HG03097 (cell line): ENCODE data around the gene ADGRG3.

Experiments used
- ATAC-seq: cut with Tn5 transposase; IDR thresholded peaks from one replicate; pipeline ENCODE4 v1.9.1; 2021; ENCODE audit not compliant: unreplicated experiment, low FRiP score

Gene ADGRG3

GRCh38 chr16:57645169-57645568 lies 22.9 kb upstream of the ADGRG3 start:
- ATAC-seq: no peak

- no peak for ATAC-seq
These were observed 22.3 kb upstream of the ADGRG3 start for GRCh38 chr16:57645691-57646387.

DNA sequence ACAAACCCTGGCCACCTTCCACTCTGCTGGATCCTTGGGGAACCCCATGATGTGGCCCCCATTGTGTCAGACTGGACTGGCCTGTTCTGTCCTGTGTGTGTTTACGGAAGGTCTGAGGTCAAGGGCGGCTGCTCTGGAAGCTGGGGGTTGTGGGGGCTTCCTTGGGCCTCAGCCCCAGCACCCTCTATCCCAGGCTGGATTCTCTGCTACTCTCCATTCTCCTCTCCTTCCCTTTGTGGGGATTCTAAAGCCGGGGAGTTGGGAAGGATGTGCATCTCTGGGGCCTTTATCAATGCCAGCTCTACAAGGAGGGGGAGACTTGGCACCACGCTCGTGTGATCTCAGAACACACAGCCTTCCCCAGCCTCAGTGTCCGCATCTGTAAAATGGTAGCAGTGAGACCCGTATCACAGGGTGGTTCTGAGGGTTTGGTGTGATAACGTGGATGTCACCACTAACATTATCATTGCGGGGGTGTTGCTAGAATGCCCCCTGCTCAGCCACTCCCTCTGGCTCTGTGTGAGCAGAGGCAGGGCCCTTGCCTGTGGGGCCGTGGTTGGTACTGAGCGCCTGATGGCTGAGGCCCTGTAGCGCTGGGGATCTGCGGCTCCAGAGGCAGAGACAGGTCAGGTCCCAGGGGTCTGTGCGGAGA lies 21.6 kb upstream of the ADGRG3 start:
- ATAC-seq: no peak

DNA sequence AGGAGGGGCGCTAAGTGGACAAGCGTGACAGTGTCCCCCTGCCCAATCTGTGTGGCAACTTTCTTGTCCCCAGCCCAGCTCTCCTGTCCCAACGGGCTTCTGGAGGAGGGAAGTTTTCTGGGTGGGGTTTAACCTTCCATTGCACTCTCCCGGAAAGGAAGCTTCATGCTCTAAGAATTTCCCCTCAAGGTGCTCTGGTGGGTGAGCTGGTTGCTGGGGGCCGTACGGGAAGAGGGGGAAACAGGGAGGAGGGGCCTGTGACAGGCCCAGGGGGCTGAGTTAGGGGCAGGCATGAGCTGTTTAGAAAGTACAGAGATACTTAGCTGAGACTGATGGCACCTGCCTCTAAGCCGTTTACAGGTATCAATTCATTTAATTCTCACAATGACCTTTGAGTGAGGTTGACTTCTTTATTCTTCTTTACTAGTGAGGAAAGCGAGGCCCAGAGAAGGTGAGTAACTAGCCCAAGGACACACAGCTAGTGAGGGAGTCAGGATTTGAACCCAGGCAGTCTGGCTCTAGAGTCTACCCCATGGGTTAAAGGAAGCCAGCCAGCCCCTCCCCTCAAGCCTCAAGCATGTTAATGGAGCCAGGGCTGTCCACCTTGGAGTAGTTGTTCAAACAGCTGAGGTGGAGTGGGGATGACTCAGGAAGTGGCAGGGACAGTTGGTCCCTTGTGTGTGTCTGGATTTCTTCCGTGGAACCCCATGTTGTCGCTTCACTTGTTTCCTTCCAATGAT lies 20.8 kb upstream of the ADGRG3 start:
- ATAC-seq: no peak

DNA sequence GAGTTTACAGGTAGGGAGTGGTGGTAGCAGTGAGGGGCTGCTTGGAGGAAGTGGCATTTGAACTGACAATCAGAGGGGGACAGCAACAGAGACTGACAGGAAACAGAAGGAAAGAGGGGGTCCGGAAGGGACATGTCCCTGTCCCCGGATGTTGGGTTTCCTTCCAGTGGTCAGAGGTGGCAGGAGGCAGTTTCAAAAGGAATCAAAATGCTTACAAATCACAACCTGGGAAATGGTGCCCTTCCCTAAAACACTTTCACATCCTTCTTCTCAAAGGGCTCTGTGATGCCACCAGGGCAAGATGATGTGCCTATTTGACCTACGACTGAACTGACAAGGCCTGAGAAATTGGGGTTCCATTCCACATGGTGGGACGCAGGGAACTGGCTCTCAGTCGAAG lies 20.0 kb upstream of the ADGRG3 start:
- ATAC-seq: no peak

DNA sequence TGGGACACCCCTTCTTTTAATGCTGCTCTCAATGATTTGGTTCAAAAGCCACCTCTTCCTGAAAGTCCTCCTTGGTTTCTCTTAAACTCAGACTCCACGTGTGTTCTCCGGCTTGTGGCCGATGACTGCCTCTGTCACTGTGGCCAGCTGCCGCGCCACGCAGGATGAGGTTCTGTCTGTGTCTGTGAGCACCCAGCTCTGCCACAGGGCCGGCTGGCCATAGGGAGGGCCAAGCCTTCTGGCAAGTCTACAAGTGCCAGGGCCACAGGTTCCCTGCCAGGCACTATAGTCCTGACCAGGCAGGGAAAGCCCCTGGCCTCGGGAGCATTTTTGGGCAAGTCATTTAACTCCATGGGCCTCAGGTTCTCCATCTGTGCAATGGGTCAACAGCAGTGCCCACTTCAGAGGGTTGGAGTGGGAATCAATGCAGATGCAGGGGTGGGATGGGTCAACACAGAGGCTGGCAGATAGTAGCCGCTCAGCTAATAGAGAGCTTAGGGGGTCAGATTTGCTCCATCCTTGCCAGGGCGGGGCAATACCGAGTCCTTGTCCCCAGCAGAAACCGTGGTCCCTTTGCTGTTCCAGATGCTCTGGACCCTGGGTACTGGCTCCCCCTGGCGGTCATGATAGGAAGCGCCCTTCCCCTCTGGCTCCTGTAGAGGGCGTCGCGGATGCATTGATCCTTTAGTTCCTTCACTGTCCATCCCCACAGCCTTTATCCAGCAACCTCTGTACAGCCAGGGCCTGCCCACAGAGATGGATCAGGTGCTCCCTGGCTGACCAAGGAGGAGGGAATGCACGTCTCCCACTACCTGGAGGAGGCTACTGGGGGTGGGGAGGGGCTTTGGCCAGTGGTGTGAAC lies 19.3 kb upstream of the ADGRG3 start:
- no peak for ATAC-seq

DNA sequence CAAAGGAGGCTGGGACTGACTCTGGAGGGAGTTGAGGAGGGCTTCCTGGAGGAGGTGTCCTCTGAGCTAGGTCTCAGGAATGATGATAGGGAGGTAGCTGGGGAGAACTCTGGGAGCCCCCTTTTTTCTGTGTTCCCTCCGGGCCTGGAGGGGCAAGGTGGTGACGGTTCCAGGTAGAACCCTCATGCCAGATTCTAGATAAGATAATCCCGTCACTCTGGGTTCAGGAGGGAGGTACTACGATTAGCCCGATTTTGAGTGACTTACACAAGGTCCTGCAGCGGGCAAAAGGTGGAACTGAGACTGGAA lies 18.7 kb upstream of the ADGRG3 start:
- no peak for ATAC-seq

GRCh38 chr16:57649846-57650245 lies 18.3 kb upstream of the ADGRG3 start:
- no peak for ATAC-seq

DNA sequence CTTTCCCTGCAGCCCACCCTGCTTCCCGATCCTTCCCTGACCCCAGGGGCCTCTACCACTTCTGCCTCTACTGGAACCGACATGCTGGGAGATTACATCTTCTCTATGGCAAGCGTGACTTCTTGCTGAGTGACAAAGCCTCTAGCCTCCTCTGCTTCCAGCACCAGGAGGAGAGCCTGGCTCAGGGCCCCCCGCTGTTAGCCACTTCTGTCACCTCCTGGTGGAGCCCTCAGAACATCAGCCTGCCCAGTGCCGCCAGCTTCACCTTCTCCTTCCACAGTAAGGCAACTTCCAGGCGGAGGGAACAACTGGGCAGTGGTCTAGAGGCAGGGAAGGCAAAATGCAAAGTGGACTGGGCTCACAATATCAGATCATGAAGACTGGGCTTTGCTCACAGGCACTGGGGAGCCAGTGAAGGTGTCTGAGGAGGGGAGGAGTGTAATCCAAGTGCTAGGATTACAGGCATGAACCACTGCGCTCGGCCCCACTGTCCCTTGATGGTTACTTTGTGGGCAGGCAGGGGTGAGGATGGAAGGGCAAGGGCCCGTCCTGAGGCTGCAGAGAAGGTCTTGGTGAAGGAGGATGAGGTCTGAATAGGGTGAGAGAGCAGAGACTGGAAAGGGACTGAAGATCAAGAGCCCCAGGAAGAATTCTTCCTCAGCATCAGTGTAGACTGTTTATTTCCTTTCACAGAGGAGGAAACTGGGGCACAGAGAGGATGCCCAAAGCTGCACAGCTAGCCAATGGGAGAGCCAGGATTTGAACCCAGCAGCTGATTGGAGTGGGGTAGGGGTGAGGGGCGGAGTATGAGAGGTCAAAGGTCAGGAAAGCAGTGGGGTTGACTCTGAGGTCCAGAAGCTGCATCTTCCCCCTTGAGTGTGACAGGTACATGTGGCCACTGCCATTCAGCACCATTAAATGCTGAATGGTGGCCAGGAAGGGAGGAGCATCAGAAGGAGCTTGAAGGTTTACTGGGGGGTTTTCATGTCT lies 16.5 kb upstream of the ADGRG3 start:
- no peak for ATAC-seq

DNA sequence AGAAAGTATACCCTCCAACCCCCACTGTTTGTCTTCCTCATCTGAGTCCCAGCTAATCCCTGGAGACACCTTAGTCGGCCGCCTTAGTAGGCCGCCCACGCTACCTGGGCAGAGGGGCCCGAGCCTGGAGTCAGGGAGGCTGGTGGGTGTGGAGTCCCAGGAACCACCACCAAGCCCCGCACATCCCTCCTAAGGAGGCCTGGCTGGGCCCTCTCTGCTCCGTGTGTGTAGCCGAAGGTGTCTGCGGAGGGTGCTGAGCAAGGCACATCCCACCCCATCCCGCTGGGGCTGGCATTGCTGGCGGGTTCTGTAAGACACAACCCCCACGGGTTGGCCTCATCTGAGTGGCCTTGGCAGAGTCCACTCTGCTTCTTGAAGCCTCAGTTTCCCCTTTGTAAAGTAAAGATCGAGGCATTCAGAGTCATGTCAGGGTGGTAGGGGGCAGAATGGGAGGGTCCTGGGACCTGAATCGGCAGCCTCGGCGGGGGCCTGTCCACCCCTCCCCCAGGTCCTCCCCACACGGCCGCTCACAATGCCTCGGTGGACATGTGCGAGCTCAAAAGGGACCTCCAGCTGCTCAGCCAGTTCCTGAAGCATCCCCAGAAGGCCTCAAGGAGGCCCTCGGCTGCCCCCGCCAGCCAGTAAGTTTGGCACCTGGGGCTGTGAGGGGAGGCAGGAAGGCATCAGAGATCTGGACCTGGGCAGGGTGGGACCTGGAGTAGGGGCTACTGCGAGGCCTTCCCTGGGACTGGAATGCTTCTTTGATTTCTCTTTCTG lies 15.2 kb upstream of the ADGRG3 start:
- no peak for ATAC-seq

- ATAC-seq: no peak
These were observed 14.2 kb upstream of the ADGRG3 start for GRCh38 chr16:57653936-57654335.

DNA sequence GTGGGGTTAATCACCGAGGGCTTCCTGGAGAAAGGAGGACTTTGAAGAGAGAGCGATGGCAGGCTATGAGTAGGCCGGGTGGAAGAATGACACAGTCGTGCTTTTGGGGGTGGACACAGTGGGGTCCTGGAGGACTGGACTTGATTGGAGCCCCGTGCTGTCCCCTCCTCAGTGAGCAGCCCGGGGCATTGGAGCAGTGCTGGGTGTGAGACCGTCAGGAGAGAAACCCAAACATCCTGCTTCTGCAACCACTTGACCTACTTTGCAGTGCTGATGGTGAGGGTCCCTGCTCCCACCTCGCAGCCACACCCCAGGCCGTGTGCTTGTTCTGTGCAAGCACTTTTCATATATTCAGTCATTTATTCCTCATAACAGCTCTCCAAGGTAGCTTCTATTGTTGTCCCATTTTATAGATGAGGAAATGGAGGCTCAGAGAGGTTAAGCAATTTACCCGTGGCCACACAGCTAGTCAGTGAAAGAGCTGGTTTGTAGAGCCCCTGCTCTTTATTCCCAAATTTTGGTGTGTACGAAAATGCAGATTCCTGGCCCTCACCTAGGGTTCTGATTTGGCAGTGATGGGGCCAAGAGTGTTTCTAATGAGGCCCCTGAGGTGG lies 11.7 kb upstream of the ADGRG3 start:
- ATAC-seq: no peak

DNA sequence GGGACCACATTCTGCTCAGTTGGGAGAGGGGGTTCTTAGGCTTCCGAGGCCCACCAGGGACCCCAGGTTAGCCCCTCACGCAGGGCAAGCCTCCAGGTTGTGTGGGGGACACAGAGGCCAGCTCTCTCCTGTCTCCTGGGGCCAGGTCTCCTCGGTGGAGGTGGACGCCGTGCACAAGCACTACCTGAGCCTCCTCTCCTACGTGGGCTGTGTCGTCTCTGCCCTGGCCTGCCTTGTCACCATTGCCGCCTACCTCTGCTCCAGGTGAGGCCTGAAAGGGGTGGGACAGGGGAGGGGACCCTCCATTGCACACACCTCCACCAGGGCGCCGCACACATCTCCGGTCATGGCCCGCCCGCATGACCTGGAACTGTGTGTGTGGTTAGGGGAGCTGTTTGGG lies 10.9 kb upstream of the ADGRG3 start:
- no peak for ATAC-seq

- no peak for ATAC-seq
These were observed 9.8 kb upstream of the ADGRG3 start for GRCh38 chr16:57658130-57658877.

GRCh38 chr16:57658878-57659674 lies 9.0 kb upstream of the ADGRG3 start:
- ATAC-seq: no peak

- ATAC-seq: no peak
These were observed 7.2 kb upstream of the ADGRG3 start for GRCh38 chr16:57660715-57661463.

DNA sequence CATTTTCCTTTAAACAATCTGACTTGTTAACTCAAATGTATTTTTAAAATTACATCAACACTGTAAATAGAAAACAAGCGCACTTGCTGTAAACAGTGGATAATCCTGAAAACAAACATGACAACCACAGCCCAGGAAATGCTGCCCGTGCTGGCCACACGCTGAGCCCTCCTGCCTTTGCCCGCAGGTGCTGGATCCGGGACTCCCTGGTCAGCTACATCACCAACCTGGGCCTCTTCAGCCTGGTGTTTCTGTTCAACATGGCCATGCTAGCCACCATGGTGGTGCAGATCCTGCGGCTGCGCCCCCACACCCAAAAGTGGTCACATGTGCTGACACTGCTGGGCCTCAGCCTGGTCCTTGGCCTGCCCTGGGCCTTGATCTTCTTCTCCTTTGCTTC lies 6.6 kb upstream of the ADGRG3 start:
- no peak for ATAC-seq
